G401 (cell line): ENCODE results near the gene NAMPT. TPM values are rescaled to one million over a fixed set of nuclear protein-coding genes. Genes with fewer than 3 reads are reported as not detected.
"Not testable (repeated sequence)": the region's sequence is repeated elsewhere in the genome, so short reads cannot be mapped to it uniquely, and the experiment has no call there.

Source experiments
- DNase-seq: peaks from one replicate; pipeline ENCODE4 v3.0.0-alpha.2; 2015; ENCODE audit warnings: low spot score
- in situ Hi-C: cut with HindIII; loops from 2 replicates; pipeline ENCODE4 v1.10.0; 2016; ENCODE audit warnings: low sequenced_read_pairs, mixed read lengths
- total RNA-seq: library from RNA; depleted of rRNA; stranded (reverse); fragments of >200 nt; shearing (Covaris generic); gene quantifications from 2 replicates; pipeline ENCODE4 v1.2.3, GENCODE V29; 2014

The NAMPT gene
- total RNA-seq, 1 experiment from 2014 or later, result 107 TPM

DNA sequence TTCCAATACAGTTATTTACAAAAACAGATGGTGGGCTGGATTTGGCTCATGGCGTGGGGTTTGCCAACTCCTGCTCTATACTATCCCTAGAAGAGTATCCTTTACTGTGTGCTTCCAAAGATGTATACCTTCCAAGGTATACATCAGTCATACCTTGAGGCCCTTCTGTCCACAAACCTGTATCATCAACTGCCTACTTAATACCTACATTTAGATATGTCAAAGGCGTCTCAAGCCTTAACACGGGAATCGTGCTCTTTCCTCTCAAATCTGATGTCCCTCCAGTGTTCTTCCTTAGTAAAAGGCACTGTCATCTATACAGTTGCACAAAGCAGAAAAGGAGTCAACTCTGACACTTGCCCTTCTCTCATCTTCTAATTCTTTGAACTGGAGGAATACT lies 36.9 kb downstream of the NAMPT start:
- DNase-seq, result no peak
- in situ Hi-C loops, result no loop called here

DNA sequence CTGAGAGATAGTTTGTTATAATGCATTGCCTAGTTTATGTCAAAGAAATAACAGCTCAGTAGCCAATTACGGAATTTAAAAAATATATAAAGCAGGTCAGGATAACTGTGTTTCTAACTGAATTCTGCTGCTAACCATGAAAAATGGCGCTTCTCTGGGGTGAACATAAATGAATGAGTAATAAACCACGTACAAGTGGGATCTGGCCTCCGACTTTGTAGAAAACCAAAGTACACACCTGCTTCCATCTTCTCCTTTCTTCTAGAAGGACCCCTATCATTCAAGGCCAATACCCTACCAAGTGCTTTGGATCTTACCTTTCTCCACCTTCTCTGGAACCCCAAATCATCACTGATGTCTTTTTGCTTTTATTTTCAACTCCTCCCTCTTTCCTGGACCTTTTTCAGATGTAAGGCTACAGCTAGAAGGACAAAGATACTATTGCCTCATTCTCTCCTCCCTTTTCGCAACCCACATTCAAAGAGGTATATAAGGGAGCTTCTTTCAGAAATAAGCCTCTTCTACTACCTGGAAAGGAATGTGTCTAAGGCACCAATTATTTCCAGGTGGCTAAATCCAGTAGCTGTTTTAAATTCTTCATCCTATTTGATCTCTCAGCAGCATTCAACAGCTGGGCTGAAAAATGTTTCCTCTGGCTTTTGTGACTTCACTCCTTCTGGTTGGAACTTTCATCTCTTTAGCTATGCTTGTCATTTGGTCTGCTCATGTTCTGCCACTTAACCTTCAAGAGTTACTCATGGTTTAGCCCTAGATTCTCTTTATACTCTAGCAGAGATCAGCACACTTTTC lies 37.7 kb downstream of the NAMPT start:
- no peak for DNase-seq
- in situ Hi-C loops, result no loop called here

DNA sequence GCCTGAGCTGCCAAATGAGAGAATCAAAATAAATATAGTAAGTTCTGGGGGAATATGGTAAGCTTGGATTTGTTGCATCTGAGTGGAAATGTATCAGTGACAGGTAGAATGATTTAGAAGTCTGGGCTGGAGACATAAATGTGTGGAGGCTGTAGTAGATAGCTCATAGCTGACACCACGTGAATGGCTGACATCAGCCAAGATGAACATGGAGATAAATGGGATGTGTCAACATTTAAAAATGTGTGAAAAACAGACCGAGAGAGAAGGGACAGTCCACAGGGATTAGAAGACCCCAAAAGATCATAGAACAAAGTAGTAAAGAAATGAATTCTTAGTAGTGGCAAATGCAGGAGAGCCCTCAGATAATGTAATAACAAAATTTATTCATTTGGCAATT lies 40.9 kb downstream of the NAMPT start:
- in situ Hi-C loops, result no loop called here
- no peak for DNase-seq

DNA sequence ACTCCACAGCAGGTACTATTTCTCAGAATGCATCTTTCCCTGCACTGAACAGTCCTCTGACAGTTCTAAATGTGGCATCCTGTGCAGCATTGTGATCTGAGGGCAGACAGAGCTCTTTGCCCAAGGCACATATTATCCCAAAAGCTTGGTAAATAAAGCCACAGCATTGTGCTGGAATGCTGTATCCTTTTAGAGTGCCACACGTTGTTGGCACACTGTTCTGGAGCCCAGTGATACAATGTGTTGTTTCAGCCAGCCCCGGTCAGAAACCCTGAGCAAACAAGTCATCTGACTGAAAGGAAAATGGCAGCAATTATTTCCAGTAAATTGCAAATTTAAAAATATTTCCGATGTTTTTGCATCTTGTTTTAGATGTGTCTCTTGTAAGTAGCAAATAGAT lies 45.4 kb downstream of the NAMPT start:
- no peak for DNase-seq
- in situ Hi-C loops, result no loop called here

DNA sequence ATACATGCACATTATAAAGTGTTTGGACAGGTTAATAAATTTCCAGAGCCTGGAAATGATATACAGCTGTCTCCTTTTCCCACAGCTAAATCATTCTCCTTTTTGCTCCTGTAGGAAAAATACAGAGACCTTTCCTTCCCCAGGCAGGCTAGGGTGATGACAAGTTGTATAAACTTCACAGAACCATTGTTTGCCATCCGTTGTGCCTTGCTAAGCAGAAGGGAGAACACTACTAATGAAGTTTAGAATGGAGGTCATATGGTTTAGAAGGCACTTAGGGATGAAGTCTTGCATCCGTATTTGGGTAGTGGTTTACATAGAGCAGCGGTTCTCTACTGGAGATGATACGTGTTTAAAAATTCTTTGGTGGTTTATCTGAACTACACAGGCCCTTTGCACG lies 46.0 kb downstream of the NAMPT start:
- no peak for DNase-seq
- in situ Hi-C loops, result no loop called here

DNA sequence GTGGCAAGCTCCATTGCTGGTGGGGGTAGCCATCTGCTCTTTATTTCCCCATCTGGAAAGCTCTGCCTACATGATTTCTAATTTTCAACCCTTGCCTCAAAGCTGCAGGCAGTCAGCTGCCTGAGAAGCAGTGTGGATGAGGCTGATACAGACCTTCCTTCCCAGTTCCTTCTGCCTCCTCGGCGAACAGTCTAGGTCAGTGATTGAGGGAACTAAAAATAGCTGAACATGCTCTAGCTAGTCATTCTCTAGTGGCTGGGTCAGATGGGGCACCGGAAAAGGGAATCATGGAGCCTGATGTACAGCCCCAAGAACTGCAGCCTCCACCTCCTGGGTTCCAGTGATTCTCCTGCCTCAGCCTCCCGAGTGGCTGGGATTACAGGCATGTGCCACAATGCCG lies 48.7 kb downstream of the NAMPT start:
- in situ Hi-C loops, result no loop called here
- no peak for DNase-seq

DNA sequence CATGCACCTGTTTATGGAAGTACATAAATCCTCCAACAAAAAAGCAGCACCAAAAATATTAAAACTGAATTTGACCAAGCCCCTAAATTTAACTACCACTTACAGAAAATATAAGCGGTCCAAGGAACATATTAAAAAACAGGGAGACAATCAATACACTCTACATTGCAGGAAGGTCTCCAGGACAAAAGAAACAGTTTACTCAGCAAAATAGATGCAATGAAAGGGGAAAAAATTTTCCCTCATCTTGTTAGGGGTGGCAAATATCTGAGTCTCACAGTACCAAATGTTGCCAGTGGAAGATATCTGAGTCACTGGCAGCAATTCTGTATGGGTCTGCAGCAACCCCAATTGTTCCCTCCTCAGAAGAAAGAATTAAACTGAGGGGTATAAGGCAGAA lies 50.4 kb downstream of the NAMPT start:
- no peak for DNase-seq
- in situ Hi-C loops, result no loop called here

DNA sequence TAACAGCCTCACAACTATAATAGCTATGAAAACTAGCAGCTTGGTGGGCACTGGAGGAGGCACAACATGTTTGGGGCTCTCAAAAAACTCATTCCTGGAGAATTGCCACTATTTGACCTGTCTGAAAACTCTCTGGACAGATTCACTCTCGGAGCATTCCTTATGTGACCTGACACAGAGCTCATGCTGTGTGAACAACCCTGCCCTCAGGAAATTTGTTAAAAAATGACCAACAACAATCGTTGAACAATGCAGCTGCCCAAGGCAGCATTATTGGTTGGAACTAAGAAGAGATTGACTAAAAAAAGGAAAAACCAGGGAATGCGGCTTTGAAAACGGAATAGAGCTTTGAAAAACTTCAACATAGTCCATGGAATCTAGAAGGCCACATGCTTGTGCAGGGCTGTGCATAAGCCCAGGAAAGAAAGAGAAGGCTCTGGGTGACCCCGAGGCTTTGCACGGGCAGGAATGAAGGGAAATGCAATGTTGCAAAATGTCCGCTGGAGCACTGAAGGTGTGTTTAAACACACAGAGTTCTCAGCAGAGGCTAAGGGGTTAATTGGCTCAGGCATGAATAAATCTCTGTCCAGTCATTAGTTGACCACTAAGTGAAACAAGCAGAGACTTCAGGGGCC lies 52.8 kb downstream of the NAMPT start:
- in situ Hi-C loops, result no loop called here
- DNase-seq, result no peak

DNA sequence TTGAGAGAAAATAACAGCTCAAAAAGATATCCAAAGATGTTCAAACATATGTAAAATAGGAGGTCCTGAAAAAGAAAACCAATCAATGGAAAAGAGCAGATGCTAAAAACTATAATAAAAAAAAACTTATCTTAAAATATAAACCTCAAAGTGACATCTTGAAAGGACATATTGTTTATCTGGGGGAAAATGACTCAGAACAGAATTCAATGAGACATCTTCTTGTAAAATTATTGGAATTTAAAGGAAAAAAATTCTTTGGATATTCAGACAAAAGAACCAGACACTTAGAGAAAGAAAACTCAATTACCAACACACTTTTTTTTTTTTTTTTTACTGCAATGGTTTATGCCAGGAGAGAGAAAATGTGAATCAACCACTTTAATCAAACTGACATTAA lies 58.9 kb downstream of the NAMPT start:
- no peak for DNase-seq
- in situ Hi-C loops, result no loop called here

DNA sequence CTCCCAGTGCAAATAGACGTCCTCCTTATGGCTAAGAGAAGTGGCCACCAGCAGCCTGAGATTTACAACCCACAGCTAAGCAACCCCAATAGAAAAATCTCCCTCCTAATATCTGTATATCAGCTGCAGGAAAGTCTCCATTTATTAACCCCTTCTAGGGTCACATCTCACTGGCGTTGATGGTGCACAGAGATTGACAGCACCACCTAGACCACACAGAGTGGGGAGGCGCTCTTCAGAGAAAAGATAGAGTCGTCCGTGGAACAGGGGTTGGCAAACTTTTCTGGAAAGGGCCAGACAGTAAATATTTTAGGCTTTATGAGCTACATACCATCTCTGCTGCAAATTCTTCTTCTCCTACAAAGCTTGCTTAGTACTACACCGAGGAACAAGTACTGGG lies 60.0 kb downstream of the NAMPT start:
- DNase-seq, result no peak
- in situ Hi-C loops, result no loop called here

DNA sequence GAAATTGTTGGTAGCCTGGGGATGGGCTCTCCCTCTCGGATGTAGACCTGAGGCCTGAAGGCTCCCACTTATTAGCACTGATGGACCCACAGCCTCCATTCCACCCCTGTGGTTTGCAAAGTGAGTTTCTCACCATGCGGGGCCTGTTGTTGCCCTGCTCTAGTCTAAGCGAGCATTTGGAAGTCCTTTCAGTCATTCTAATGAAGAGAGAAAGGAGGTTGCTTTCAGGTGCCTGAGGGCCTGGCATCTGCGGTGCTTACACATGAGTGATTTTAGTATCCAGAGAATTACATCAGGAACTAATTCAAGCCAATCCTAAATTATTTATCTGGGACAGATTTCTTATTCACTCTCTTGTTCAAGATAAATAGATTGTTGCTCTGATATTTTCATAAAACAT lies 61.6 kb downstream of the NAMPT start:
- in situ Hi-C loops, result no loop called here

DNA sequence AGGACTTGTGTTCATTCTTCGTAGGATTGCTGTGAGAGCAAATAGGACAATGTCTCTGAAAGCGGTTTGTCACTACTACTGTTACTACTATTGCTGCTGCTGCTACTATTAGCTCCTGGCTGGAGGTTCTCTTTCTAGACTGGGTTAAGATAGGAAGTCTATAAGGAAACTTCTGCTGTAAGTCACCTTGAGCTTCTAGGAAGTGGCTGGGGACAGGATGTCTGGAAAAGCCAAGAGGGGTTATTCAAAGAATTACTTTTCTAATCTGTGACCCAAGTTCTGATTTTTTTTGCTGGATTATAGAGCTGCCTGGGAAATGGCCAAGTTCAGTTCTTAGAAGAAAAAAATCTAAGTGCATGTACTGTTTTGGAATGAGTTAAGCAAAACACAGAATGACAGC lies 62.2 kb downstream of the NAMPT start:
- peak; percentile 6 for DNase-seq
- in situ Hi-C loops, result no loop called here

More for the DNA sequence above, 61.6 kb downstream of the NAMPT start:
- DNase-seq, result peak; percentile 71

DNA sequence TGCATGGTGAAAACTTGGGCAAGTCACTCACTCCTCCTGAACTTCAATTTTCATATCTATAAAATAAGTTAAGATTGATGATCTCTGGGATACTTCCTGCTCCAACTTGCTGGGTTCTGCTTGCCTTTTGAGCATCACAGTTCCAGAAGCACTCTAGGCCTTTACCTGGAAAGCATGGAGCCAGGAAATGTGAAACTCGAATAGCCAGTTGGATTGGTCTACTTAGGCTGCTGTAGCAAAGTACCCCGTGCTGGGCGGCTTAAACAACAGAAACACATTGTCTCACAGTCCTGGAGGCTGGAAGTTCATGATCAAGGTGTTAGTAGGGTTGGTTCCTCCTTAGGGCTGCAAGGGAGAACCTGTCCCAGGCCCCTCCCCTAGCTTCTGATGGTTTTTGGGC lies 64.5 kb downstream of the NAMPT start:
- DNase-seq, result no peak
- in situ Hi-C loops, result no loop called here

DNA sequence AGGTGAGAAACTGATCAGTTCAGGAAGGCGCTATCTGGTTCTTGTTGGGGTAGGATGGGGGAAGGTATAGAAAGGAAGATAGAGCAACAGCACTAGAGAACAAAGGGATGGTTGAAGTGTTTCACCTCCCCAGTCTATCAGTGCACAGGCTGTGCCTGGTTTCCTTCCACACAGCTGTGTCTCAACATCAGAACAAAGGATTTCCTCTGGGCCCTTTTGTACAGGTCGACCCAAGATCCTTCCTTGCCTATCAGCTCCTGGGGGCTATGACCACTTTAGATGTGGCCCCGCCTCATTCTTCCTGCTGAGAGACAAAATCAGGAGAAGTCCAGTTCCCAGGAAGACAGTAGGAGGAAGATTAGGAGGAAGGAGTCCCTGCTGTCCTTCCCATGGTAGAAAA lies 65.6 kb downstream of the NAMPT start:
- no peak for DNase-seq
- in situ Hi-C loops, result no loop called here

DNA sequence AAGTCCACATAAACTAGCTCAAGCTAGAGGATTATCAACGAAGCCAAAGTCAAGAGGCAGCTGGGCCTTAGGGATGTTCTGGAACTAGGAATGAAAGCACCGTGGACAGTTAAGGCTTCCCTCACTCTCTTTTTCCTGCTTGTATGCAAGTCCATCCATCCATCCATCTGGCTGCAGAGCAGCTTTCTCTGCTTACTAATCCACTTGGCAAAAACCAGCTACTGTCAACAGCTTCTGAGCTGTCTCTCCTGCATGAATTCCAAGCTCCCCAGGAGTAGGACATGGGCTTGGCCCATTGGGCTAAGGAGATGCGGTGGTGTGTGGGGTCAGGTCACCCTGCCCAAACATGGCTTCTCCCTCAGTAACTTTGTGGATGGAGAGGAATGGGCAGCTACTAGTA lies 66.2 kb downstream of the NAMPT start:
- DNase-seq, result no peak
- in situ Hi-C loops, result no loop called here

DNA sequence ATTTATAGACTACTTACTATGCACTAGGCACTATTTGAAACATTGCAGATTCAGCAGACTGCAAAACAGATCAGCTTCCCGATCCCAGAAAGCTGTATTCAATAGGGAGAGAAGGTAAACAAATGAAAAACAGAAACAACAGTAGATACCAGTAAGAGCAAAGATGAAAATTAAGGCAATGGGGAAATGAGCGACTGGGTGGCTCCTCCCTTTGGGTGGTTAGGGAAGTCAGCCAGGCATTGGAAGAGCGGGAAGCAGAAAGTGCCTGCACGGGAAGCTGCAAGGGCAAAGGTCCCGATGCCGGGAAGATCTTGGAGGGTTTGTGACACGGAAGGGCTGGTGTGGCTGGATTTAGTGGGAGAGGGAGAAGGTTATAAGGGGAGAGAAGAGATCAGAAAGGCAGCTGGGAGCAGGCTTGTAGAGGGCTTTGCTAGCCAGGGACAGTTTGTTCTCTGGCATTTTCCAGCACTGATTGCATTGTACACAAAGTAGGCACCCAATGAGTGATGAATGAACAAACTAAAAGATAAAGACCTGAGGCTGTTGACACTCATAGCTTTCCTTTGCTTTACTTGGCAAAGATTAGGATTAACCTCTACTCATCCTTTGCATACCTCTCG lies 67.8 kb downstream of the NAMPT start:
- DNase-seq, result peak; percentile 6
- in situ Hi-C loops, result no loop called here

DNA sequence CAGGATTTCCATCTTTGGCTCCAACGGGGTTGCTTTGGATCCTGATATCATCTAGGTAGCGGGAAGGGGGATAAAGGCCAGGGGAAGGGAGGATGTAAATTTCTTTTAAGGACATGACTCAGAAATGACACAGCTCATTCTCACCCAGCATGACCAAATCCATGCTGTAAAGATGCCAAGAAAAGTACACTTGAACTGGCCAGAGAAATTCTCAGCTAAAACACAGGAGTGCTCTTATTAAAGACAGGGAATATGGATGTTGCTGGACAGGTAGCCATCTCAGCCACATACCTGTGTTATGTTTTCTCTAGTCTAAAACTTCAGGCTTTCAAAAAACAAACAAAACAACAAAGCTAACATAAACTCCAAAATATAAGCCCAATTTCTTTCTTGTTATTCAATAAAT lies 68.3 kb downstream of the NAMPT start:
- peak; percentile 36 for DNase-seq
- in situ Hi-C loops, result no loop called here

DNA sequence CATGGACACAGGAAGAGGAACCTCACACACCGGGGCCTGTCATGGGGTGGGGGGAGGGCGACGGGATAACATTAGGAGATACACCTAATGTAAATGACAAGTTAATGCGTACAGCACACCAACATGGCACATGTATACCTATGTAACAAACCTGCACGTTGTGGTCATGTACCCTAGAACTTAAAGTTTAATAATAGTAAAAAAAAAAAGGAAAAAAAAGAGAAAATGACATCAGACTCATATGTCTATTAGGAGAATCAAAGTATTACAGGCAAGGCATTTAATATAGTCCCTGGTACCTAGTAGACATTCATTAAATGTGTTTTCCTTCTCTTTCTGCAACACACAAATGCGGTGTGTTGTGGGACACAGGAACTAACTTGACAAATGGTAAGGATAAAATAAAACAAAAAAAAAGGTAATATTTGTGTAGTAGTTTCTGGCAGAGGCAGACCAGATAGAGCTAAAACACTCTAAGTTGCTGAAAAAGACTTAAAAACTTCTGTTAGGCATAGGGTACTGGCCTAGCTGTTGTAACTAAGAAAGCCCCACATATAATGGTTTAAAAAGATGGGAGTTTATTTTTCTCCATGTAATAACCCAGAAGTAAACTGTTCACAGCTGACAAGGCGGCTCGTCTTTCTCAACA lies 68.8 kb downstream of the NAMPT start:
- in situ Hi-C loops, result no loop called here

DNA sequence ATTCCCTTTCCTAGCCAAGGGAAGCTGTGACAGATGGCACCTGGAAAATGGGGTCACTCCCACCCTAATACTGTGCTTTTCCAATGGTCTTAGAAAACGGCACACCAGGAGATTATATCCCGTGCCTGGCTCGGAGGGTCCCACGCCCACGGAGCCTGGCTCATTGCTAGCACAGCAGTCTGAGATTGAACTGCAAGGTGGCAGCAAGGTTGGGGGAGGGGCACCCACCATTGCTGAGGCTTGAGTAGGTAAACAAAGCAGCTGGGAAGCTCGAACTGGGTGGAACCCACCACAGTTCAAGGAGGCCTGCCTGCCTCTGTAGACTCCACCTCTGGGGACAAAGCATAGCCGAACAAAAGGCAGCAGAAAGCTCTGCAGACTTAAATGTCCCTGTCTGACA lies 75.8 kb downstream of the NAMPT start:
- in situ Hi-C loops, DNase-seq: not testable (repeated sequence)

More for the DNA sequence above, 68.8 kb downstream of the NAMPT start:
- no peak for DNase-seq
